Stimulated activated CD8-positive, alpha-beta memory T cell treated with anti-CD3 and anti-CD28 coated beads, Interleukin-12 subunit alpha, Interleukin-12 subunit beta, amount 100 ng/mL, for 4 hours (primary cell): ENCODE measurements around the gene KIAA1671.
"Not testable (repeated sequence)": the region's sequence is repeated elsewhere in the genome, so short reads cannot be mapped to it uniquely, and the experiment has no call there.

ENCODE experiments used
- DNase-seq: peaks from one replicate; pipeline ENCODE4 v3.0.0-alpha.2; 2020; ENCODE audit warnings: low read depth

The KIAA1671 gene

DNA sequence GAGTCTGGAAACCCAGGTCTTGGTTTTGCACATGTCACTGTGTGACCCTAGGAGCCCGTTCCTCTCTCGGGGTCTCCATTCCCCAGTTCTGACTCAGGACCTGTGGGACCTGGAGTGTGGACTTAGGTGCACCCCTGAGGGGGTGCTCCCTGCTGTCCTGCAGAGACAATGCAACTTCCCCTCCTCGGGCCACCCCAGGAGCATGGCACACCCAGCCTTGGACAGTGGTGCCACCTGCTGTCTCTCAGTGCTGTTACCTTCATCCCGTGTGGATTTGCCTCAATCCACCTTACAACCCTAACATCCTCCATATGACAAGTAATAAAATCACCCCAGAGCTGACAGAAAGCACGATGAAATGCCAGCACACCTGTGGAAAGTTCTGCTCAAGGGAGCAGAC lies 219.6 kb downstream of the KIAA1671 start:
- no peak for DNase-seq

GRCh38 chr22:25174156-25174887 lies 221.8 kb downstream of the KIAA1671 start:
- DNase-seq, result no peak

DNA sequence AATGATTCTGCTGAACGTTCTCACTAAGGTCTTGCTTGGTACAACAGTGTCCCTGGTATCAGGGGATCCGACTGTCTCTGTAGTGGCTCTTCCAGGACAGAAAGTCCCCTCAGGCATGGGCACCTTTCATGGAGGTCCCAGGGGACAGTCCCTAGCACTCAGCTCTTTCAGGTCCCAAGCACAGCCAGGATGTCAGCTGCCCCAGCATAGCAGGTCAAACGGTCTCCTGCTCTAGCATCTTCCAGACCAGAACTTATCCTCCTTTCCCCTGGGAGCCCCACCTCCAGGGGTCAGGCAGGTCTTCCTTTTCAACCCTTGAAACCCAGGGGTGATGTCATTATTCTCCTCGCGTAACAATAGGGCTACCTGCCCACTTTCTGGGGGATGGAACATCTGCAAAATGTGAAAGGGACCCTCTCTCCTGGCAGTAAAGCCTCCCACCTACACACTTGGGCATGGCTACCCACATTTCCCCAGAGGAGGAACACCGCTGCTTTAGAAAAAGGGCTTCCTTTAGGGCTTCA lies 222.4 kb downstream of the KIAA1671 start:
- DNase-seq, result no peak

GRCh38 chr22:25176175-25176574 lies 223.7 kb downstream of the KIAA1671 start:
- DNase-seq, result no peak

DNA sequence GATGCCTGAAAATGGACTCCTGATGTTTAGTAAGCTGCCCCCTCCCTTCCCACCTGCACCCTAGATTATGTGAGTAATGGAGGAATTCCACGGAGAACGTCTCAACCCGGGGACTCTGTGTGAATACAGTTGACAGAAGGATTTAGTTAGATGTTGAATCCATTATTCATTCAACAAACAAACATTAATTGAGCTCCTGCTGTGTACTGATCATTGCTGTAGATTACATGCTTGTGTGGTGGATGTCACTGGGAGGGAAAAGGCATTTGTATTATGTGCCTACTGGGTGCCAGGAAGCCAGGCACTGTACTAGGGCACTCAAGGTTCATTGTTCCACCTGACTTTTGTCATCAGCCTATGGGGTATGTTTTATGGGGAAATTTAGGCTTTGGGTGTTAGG lies 224.3 kb downstream of the KIAA1671 start:
- DNase-seq, result no peak

GRCh38 chr22:25177226-25177625 lies 224.7 kb downstream of the KIAA1671 start:
- DNase-seq, result no peak

- DNase-seq, result no peak
Measured at GRCh38 chr22:25177895-25178294, 225.4 kb downstream of the KIAA1671 start.

- DNase-seq, result not testable (repeated sequence)
Measured at GRCh38 chr22:25178348-25178747, 225.8 kb downstream of the KIAA1671 start.

DNA sequence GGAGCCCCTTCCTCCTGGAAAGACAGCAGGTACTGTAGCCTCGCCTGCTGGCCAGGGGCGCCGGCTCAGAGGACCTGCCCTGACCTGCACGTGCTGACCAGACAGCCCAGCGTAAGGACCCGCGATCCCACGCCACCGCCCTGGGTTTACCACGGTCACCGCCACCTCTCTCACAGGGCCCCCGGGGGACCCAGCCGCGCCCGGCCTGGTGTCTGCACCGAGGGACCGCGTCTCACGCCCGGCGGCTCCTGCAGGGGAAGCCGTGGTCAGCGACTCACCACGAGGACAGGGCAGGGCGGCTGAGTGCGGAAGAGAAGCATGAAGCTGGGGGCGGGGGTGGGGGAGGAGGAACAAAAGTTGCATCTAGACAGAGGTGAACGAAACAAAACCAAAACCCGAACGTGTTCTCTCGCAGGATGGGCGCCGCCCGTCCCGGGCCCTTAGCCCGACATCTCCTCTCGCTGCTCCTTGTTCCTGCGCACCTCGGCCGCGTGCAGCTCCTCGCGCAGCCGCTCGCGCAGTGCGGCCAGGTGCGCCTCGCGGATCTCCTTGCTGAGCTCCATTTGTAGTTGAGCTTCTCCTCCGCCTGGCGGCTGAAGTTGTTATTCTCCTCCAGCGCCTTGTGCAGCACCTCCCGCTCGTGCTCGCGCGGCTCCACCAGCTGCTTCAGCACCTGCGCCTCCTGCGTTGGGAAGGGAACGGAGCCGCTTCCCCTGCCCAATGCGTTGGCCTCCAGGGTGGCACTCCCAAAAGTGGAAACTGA lies 226.5 kb downstream of the KIAA1671 start:
- DNase-seq, result not testable (repeated sequence)

- no peak for DNase-seq
Measured at GRCh38 chr22:25182131-25183110, 229.9 kb downstream of the KIAA1671 start.

GRCh38 chr22:25183949-25184619 lies 231.6 kb downstream of the KIAA1671 start:
- no peak for DNase-seq

GRCh38 chr22:25186140-25186539 lies 233.6 kb downstream of the KIAA1671 start:
- DNase-seq, result no peak

GRCh38 chr22:25187469-25187868 lies 235.0 kb downstream of the KIAA1671 start:
- no peak for DNase-seq

- DNase-seq, result no peak
Measured at GRCh38 chr22:25192406-25192805, 239.9 kb downstream of the KIAA1671 start.

DNA sequence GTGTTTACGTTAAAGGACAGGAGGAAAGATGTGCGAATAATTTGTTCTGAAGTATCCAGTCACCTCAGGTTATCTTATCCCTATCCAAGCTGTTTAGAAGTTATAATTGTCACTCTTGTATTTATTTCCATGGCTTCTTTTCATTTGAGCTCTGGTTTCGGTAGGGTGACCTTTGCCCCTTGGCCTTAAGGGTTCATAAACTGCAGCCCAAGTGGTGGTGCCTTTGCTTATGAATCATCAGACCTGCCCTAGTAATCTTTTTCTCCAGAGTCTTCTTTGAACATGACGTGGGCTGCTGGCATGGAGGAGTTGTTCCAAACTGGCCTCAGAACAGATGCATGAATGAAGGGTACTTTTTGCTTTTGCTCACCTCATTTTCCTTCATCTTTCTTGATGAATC lies 240.6 kb downstream of the KIAA1671 start:
- DNase-seq, result no peak

- DNase-seq, result no peak
Measured at GRCh38 chr22:25193548-25193947, 241.0 kb downstream of the KIAA1671 start.

DNA sequence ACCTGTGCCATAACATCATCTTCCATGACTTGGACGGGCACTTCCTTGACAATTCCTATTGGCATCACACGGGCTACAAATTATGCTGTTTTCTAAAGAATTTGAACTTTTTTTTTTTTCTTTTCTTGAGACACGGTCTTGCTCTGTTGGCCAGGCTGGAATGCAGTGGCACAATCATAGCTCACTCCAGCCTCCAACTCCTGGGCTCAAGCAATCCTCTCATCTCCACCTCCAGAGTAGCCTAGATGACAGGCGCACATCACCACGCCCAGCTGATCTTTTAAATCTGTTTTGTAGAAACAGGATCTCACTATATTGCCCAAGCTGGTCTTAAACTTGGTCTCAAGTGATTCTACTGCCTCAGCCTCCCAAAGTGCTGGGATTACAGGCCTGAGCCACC lies 243.8 kb downstream of the KIAA1671 start:
- DNase-seq, result no peak

GRCh38 chr22:25197340-25197739 lies 244.8 kb downstream of the KIAA1671 start:
- no peak for DNase-seq

GRCh38 chr22:25199731-25200520 lies 247.4 kb downstream of the KIAA1671 start, which contains the start of gene CRYBB3:
Gene CRYBB3, plus strand, starts transcription at chr22:25199858. Its CDS starts 1,539 bp downstream, at chr22:25201397.
- DNase-seq, result no peak

- DNase-seq, result no peak
Measured at GRCh38 chr22:25200967-25201366, 248.5 kb downstream of the KIAA1671 start.
